T follicular helper cell (primary cell): ENCODE measurements around the gene MAPK11.

ENCODE experiments used
- DNase-seq: peaks from one replicate; pipeline ENCODE4 v3.0.0-alpha.2; 2020; ENCODE audit warnings: low read depth

MAPK11 gene

GRCh38 chr22:50293441-50294318, 23.5 kb upstream of the MAPK11 start:
- no peak for DNase-seq

- DNase-seq, result no peak
These were observed 22.7 kb upstream of the MAPK11 start for GRCh38 chr22:50292643-50293440.

GRCh38 chr22:50289942-50290630, 19.9 kb upstream of the MAPK11 start:
- no peak for DNase-seq

GRCh38 chr22:50289151-50289941, 19.2 kb upstream of the MAPK11 start:
- no peak for DNase-seq

GRCh38 chr22:50287731-50288130, 17.6 kb upstream of the MAPK11 start:
- DNase-seq, result no peak

- no peak for DNase-seq
These were observed 16.6 kb upstream of the MAPK11 start for GRCh38 chr22:50286701-50287318.

- no peak for DNase-seq
These were observed 16.1 kb upstream of the MAPK11 start for GRCh38 chr22:50286275-50286674.

- DNase-seq, result no peak
These were observed 15.5 kb upstream of the MAPK11 start for GRCh38 chr22:50285568-50286229.

- DNase-seq, result no peak
These were observed 14.3 kb upstream of the MAPK11 start for GRCh38 chr22:50284479-50284878.

GRCh38 chr22:50283821-50284220, 13.6 kb upstream of the MAPK11 start:
- DNase-seq, result no peak

- DNase-seq, result no peak
These were observed 12.4 kb upstream of the MAPK11 start for GRCh38 chr22:50282361-50283155.

GRCh38 chr22:50281957-50282356, 11.8 kb upstream of the MAPK11 start:
- DNase-seq, result no peak

GRCh38 chr22:50281384-50281760, 11.2 kb upstream of the MAPK11 start:
- DNase-seq, result no peak

GRCh38 chr22:50280708-50281383, 10.7 kb upstream of the MAPK11 start:
- no peak for DNase-seq

- no peak for DNase-seq
These were observed 10.0 kb upstream of the MAPK11 start for GRCh38 chr22:50280022-50280707.

GRCh38 chr22:50278956-50279619, 8.9 kb upstream of the MAPK11 start:
- DNase-seq, result no peak

GRCh38 chr22:50278461-50278860, 8.3 kb upstream of the MAPK11 start:
- no peak for DNase-seq

GRCh38 chr22:50277761-50278160, 7.6 kb upstream of the MAPK11 start:
- no peak for DNase-seq
